Central memory CD4-positive, alpha-beta T cell (primary cell): ENCODE measurements around the gene FOXO3.

ENCODE experiments used
- DNase-seq: peaks from one replicate; pipeline ENCODE4 v3.0.0; 2022

FOXO3 gene

GRCh38 chr6:108716801-108717791 lies 156.4 kb downstream of the FOXO3 start:
- DNase-seq: no peak

DNA sequence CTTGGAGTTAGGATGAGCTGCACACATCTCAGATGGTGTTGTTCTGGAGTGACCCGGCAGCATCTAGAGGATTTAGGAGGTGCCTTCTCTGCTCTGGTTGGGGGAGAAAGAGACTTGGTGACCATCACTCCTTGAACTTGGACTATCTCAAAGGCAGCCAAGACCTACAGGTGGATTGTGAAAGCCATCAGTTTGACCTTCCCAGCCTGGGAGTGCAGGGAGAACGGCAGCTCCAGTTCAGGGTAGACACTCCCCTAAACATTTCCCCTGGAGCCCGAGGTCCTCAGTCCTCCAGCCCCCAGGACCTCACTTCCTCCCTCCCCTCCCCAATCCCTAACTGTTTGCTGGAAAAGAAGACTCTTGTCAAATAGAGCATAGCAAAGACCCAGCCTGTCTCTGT lies 158.8 kb downstream of the FOXO3 start:
- no peak for DNase-seq

DNA sequence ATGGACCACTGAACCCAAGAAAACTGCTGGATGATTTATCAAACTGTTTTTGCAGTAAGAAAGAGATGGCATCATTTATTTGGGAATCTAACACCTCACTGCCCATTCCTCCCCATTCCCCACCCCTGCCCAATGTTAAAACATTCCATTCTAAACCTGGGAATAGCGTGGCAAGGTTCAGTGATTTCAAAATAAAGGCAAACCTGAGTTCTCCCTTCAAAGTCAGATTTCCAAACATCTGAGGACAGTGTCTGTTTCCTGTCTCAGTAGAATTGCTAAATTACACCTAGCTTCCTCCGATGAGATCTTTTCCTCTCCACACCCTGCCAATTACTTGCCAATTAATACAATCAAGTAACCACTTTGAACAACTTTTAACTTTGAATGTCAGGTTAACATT lies 160.1 kb downstream of the FOXO3 start:
- DNase-seq: no peak

DNA sequence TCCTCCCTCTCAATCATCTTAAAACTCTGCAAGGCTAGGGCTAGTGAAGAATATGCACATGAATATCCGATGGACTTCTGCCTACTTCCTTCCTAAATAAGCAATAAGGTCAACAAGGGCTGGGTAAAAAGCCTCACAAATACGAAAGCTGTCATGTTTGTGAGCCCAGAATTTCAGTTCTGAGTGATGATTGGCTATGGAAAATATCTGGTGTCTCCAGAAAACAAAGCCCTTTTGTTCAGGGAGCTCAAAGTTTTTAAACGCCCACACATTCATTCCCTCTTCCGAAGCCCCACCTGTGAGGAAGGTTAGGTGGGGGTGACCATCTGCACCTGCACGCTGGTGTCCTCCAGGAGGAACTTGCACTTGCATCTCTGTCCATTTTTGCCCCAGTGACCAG lies 160.6 kb downstream of the FOXO3 start:
- no peak for DNase-seq

DNA sequence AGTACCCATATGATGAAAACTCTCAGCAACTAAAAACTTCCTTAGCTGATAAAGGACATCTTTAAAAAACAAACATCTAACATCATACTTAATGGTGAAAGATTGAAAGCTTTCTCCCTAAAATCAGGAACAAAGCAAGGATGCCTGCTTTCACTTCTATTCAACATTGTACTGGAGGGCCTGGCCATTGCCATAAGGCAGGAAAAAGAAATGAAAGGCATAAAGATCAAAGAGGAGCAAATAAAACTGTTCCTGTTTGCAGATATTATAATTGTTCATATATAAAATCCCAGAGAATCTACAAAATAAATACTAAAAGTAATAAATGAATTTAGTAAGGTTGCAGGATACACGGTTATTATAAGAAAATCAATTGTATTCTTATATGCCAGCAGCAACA lies 162.9 kb downstream of the FOXO3 start:
- DNase-seq: no peak

DNA sequence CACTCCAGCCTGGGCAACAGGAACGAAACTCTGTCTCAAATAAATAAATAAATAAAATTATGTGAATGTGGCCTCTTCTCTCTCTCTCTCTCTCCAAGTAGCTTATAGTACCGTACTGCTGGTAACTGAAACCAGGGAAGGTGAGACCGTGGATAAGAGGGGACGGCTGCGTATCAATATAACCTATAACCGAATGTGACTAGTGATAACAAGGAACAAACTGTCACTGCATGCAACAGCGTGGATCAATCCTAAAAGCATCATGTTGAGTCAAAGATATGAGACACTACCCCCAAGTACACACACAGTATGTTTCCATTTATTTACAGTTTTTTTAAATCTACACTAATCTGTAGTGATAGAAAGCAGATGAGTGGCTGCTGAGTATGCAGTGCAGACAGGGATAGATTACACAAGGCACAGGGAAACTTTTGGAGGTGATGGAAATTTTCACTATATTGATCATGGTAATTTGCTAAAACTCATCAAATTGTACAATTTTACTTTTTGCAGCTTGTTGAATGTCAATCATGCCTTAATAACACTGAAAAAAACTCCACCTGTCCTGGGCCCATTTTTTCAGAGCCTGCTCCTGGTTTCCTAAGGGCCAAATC lies 166.1 kb downstream of the FOXO3 start:
- no peak for DNase-seq

- no peak for DNase-seq
Measured at GRCh38 chr6:108727966-108728730, 167.4 kb downstream of the FOXO3 start.

GRCh38 chr6:108728826-108729225 lies 168.1 kb downstream of the FOXO3 start:
- no peak for DNase-seq

DNA sequence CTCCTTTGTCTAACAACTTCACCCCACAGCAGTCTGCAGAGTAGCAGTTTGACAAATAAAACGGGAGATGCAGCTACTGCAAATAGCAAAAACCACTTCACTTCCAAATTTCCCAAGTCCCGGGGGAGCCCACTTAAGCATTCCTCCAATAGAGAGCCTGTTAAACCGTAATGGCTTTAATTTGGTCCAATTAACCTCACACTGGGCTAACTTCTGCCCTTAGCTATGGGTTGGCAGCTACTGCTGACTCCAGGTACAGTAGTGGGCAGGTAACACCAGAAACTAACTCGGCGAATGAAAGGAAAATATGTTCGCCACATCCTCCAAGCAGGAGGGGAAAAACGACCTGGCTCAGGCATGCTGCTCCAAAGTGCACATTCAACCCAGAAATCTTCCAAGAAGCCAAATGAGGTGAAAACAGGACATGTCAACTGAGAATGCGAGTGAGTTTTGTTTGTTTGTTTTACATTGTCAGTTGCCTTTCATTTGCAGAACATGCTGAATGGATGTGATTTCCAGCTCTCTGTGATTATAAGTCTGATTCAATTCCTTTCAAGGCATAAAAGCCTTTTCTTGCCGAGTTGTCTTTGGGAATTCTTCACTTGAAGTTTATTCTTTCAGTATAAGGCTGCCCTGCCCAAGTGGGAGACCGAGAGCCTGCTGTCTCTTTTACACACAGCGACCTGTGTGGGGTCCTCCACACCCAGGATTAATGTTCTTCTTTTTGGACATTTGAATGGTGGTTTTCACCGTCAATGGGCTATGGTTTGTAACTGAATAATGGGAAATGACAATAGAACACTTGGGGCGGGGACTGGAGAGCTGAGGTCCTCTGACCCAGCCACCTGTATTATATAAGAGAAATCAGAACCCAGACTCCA lies 170.2 kb downstream of the FOXO3 start:
- DNase-seq: no peak

DNA sequence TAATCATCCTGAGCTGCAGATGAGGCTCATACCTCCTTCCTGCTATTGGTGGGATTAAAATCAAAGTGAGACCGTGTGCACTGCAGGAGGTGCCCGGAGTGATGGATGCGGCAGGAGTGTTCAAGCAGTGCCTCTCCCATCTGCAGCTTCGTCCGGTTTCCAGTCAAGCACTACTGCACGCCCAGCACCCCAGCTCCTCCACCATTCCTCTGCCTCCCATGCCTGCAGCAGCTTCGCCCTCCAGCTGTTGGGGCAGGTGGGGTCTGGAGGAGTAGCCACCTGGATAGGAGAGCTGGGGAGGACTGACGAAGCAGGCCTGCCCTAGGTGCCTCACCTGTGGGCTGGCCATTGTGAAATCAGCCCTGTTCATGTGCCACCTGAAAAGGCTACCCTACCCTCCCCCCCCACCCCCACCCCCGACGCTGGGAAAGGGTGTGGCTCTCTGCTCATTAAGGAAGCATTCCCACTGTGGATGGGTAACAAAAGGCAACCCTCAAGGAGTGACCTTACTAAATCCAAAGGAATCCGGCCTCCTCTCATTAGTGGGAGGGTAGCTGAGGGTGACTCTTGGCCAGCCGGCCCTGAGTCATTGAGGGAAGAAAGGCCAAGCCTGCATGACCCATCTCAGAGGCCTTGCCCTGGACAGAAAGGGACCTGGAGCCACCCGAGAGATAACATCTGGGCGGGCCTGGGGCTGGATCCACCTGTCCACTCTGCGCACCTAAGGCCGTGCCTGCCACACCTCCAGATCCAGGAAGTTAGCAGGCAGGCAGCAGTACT lies 171.6 kb downstream of the FOXO3 start:
- no peak for DNase-seq

GRCh38 chr6:108733051-108733450 lies 172.3 kb downstream of the FOXO3 start:
- no peak for DNase-seq

DNA sequence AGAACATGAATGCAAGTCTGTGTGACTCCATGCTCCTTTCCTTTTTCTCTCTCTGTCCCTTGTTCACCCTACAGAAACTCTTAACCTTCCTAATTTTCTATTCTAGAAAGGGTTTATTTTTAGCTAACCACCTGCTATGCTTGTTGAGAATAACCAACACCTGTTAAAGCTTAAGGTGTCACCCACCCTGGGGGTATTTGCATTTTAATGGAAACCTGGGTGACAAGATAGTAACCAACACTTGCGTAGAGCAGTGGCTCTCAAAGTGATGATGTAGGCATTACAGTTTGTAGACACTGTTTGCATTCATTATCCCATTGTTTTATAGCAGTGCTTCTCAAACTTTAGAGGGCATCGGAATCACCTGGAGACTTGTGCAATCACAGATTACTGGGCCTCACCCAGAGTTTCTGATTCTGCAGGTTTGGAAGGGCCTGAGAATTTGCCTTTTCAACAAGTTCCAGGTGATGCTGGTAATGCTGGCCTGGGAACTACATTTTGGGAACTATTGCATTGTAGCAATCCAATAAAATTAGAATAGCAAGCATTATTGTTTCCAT lies 173.1 kb downstream of the FOXO3 start:
- no peak for DNase-seq
